HEK293 (cell line): Measurements from ENCODE around the gene SLC25A36.

ENCODE experiments used
- WT1 ChIP-seq: fragments of 450-650 bp; formaldehyde crosslinking; IDR thresholded peaks from 2 replicates; pipeline ENCODE4 v1.5.1; 2016; ENCODE audit warnings: missing biosample characterization, missing genetic modification characterization
- ZBTB7A ChIP-seq: fragments of 450-650 bp; formaldehyde crosslinking; IDR thresholded peaks from 2 replicates; pipeline ENCODE4 v1.5.1; 2016; ENCODE audit warnings: low read depth, missing biosample characterization, missing genetic modification characterization
- ZFP37 ChIP-seq: fragments of 450-650 bp; formaldehyde crosslinking; IDR thresholded peaks from 2 replicates; pipeline ENCODE4 v1.5.1; 2016; ENCODE audit warnings: missing biosample characterization, missing genetic modification characterization
- ZNF133 ChIP-seq: fragments of 450-650 bp; formaldehyde crosslinking; IDR thresholded peaks from 2 replicates; pipeline ENCODE4 v1.5.1; 2016; ENCODE audit warnings: missing biosample characterization, missing genetic modification characterization
- ZNF214 ChIP-seq: fragments of 450-650 bp; formaldehyde crosslinking; IDR thresholded peaks from 2 replicates; pipeline ENCODE4 v1.5.1; 2017; ENCODE audit warnings: missing biosample characterization, mild to moderate bottlenecking, missing genetic modification characterization, borderline replicate concordance
- ZNF221 ChIP-seq: fragments of 450-650 bp; formaldehyde crosslinking; IDR thresholded peaks from 2 replicates; pipeline ENCODE4 v1.5.1; 2017; ENCODE audit warnings: missing biosample characterization, missing genetic modification characterization, borderline replicate concordance
- ZNF391 ChIP-seq: fragments of 450-650 bp; formaldehyde crosslinking; IDR thresholded peaks from 2 replicates; pipeline ENCODE4 v1.5.1; 2016; ENCODE audit warnings: low read depth, missing biosample characterization, missing genetic modification characterization, borderline replicate concordance
- ZNF416 ChIP-seq: fragments of 450-650 bp; formaldehyde crosslinking; IDR thresholded peaks from 2 replicates; pipeline ENCODE4 v1.5.1; 2016; ENCODE audit warnings: missing biosample characterization, missing genetic modification characterization
- ZNF433 ChIP-seq: fragments of 450-650 bp; formaldehyde crosslinking; IDR thresholded peaks from 2 replicates; pipeline ENCODE4 v1.5.1; 2016; ENCODE audit warnings: missing biosample characterization, missing genetic modification characterization, low read depth
- ZNF544 ChIP-seq: fragments of 450-650 bp; formaldehyde crosslinking; IDR thresholded peaks from 2 replicates; pipeline ENCODE4 v1.5.0; 2017; ENCODE audit warnings: missing biosample characterization, missing genetic modification characterization
- ZNF624 ChIP-seq: fragments of 450-650 bp; formaldehyde crosslinking; IDR thresholded peaks from 2 replicates; pipeline ENCODE4 v1.5.1; 2017; ENCODE audit warnings: missing biosample characterization, missing genetic modification characterization
- ZSCAN23 ChIP-seq: fragments of 450-650 bp; formaldehyde crosslinking; IDR thresholded peaks from 2 replicates; pipeline ENCODE4 v1.5.1; 2016; ENCODE audit warnings: missing biosample characterization, missing genetic modification characterization
- TF ChIP-seq, protein P1 (sequence below): fragments of 450-650 bp; formaldehyde crosslinking; IDR thresholded peaks from 2 replicates; pipeline ENCODE4 v1.5.1; 2016; ENCODE audit warnings: missing biosample characterization, missing genetic modification characterization
- TF ChIP-seq, protein P2 (sequence below): fragments of 450-650 bp; formaldehyde crosslinking; IDR thresholded peaks from 2 replicates; pipeline ENCODE4 v1.5.1; 2017; ENCODE audit warnings: missing biosample characterization, missing genetic modification characterization
- TF ChIP-seq, protein P3 (sequence below): fragments of 450-650 bp; formaldehyde crosslinking; IDR thresholded peaks from 2 replicates; pipeline ENCODE4 v1.5.1; 2016; ENCODE audit warnings: missing biosample characterization, missing genetic modification characterization
- TF ChIP-seq, protein P4 (sequence below): fragments of 450-650 bp; formaldehyde crosslinking; IDR thresholded peaks from 2 replicates; pipeline ENCODE4 v1.5.1; 2017; ENCODE audit warnings: missing biosample characterization, missing genetic modification characterization
- TF ChIP-seq, protein P5 (sequence below): fragments of 450-650 bp; formaldehyde crosslinking; IDR thresholded peaks from 2 replicates; pipeline ENCODE4 v1.5.1; 2017; ENCODE audit warnings: missing biosample characterization, missing genetic modification characterization
- TF ChIP-seq, protein P6 (sequence below): fragments of 450-650 bp; formaldehyde crosslinking; IDR thresholded peaks from 2 replicates; pipeline ENCODE4 v1.5.1; 2016; ENCODE audit warnings: missing biosample characterization, missing genetic modification characterization

SLC25A36 gene

DNA sequence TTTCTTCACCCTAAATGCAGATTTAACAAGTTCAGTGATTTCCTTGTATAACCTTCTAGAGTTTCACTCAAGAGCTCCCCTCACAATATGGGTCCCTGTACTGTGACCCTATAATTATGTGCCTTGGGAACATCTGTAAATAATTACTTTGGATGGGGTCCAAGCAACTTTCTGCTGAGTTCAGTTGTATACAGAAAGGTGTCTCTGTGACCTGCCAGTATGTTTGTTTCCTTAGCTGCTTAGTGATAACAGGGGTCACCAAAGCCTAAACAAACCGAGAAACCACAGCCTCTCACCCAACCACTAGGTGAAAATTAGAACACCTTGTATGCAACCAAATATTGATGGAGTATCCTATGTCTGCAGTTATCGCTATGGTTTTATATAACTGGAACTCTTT lies 29.8 kb upstream of the SLC25A36 start (continued):
- TF ChIP-seq, protein P1, sequence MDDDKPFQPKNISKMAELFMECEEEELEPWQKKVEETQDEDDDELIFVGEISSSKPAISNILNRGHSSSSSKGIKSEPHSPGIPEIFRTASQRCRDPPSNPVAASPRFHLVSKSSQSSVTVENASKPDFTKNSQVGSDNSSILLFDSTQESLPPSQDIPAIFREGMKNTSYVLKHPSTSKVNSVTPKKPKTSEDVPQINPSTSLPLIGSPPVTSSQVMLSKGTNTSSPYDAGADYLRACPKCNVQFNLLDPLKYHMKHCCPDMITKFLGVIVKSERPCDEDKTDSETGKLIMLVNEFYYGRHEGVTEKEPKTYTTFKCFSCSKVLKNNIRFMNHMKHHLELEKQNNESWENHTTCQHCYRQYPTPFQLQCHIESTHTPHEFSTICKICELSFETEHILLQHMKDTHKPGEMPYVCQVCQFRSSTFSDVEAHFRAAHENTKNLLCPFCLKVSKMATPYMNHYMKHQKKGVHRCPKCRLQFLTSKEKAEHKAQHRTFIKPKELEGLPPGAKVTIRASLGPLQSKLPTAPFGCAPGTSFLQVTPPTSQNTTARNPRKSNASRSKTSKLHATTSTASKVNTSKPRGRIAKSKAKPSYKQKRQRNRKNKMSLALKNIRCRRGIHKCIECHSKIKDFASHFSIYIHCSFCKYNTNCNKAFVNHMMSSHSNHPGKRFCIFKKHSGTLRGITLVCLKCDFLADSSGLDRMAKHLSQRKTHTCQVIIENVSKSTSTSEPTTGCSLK (tag by site-specific recombination) = no peak
- TF ChIP-seq, protein P2, sequence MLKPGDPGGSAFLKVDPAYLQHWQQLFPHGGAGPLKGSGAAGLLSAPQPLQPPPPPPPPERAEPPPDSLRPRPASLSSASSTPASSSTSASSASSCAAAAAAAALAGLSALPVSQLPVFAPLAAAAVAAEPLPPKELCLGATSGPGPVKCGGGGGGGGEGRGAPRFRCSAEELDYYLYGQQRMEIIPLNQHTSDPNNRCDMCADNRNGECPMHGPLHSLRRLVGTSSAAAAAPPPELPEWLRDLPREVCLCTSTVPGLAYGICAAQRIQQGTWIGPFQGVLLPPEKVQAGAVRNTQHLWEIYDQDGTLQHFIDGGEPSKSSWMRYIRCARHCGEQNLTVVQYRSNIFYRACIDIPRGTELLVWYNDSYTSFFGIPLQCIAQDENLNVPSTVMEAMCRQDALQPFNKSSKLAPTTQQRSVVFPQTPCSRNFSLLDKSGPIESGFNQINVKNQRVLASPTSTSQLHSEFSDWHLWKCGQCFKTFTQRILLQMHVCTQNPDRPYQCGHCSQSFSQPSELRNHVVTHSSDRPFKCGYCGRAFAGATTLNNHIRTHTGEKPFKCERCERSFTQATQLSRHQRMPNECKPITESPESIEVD (tag by site-specific recombination) = peak; percentile 79
- TF ChIP-seq ZNF133 (tag by site-specific recombination) = no peak
- TF ChIP-seq, protein P3, sequence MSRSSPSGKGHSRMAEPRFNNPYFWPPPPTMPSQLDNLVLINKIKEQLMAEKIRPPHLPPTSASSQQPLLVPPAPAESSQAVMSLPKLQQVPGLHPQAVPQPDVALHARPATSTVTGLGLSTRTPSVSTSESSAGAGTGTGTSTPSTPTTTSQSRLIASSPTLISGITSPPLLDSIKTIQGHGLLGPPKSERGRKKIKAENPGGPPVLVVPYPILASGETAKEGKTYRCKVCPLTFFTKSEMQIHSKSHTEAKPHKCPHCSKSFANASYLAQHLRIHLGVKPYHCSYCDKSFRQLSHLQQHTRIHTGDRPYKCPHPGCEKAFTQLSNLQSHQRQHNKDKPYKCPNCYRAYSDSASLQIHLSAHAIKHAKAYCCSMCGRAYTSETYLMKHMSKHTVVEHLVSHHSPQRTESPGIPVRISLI = no peak
- peak; percentile 83 for TF ChIP-seq WT1 (tag by site-specific recombination)
- no peak for TF ChIP-seq ZBTB7A (tag by site-specific recombination)
- no peak for TF ChIP-seq ZNF221 (tag by site-specific recombination)
- TF ChIP-seq, protein P4, sequence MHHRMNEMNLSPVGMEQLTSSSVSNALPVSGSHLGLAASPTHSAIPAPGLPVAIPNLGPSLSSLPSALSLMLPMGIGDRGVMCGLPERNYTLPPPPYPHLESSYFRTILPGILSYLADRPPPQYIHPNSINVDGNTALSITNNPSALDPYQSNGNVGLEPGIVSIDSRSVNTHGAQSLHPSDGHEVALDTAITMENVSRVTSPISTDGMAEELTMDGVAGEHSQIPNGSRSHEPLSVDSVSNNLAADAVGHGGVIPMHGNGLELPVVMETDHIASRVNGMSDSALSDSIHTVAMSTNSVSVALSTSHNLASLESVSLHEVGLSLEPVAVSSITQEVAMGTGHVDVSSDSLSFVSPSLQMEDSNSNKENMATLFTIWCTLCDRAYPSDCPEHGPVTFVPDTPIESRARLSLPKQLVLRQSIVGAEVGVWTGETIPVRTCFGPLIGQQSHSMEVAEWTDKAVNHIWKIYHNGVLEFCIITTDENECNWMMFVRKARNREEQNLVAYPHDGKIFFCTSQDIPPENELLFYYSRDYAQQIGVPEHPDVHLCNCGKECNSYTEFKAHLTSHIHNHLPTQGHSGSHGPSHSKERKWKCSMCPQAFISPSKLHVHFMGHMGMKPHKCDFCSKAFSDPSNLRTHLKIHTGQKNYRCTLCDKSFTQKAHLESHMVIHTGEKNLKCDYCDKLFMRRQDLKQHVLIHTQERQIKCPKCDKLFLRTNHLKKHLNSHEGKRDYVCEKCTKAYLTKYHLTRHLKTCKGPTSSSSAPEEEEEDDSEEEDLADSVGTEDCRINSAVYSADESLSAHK (tag by site-specific recombination) = peak; percentile 56; the same call in 1 of the 2 replicates
- no peak for TF ChIP-seq ZNF416 (tag by site-specific recombination)
- no peak for TF ChIP-seq ZNF433
- TF ChIP-seq ZNF214 (tag by site-specific recombination) = no peak
- TF ChIP-seq, protein P5, sequence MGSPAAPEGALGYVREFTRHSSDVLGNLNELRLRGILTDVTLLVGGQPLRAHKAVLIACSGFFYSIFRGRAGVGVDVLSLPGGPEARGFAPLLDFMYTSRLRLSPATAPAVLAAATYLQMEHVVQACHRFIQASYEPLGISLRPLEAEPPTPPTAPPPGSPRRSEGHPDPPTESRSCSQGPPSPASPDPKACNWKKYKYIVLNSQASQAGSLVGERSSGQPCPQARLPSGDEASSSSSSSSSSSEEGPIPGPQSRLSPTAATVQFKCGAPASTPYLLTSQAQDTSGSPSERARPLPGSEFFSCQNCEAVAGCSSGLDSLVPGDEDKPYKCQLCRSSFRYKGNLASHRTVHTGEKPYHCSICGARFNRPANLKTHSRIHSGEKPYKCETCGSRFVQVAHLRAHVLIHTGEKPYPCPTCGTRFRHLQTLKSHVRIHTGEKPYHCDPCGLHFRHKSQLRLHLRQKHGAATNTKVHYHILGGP = peak; percentile 63; the same call in 1 of the 2 replicates
- TF ChIP-seq, protein P6, sequence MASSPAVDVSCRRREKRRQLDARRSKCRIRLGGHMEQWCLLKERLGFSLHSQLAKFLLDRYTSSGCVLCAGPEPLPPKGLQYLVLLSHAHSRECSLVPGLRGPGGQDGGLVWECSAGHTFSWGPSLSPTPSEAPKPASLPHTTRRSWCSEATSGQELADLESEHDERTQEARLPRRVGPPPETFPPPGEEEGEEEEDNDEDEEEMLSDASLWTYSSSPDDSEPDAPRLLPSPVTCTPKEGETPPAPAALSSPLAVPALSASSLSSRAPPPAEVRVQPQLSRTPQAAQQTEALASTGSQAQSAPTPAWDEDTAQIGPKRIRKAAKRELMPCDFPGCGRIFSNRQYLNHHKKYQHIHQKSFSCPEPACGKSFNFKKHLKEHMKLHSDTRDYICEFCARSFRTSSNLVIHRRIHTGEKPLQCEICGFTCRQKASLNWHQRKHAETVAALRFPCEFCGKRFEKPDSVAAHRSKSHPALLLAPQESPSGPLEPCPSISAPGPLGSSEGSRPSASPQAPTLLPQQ (tag by site-specific recombination) = peak; percentile 44; the same call in 1 of the 2 replicates
- no peak for TF ChIP-seq ZFP37 (tag by site-specific recombination)
- TF ChIP-seq ZNF544 (tag by site-specific recombination) = no peak
- TF ChIP-seq ZSCAN23 (tag by site-specific recombination) = no peak
- TF ChIP-seq ZNF624 (tag by site-specific recombination) = no peak
- TF ChIP-seq ZNF391 = no peak
